Thyroid gland (tissue), 4 donors: Measurements from ENCODE around the gene HIPK2. TPM values are rescaled to one million over a fixed set of nuclear protein-coding genes. Genes with fewer than 3 reads are reported as not detected.

Source experiments
- DNase-seq, 2 donors: peaks; one replicate each; pipeline ENCODE4 v3.0.0-alpha.2; 2019
- H3K27ac ChIP-seq, 3 donors: fragments of 200-600 bp; sonication (generic); 1 replicate in 2 of 3; 2 replicates in 1 of 3; pipeline ENCODE4 v1.5.1; 2016 to 2019; ENCODE audit warnings: mild to moderate bottlenecking in 1 of 3, moderate library complexity in 1 of 3
- H3K27me3 ChIP-seq: fragments of 200-600 bp; sonication (generic); one replicate; pipeline ENCODE4 v1.5.1; 2019
- H3K36me3 ChIP-seq, 2 donors: fragments of 200-600 bp; sonication (generic); one replicate each; pipeline ENCODE4 v1.5.1; 2016 to 2019
- H3K4me1 ChIP-seq, 2 donors: fragments of 200-600 bp; sonication (generic); one replicate each; pipeline ENCODE4 v1.5.1; 2017 to 2019
- H3K4me3 ChIP-seq, 3 donors: fragments of 200-600 bp; sonication (generic); replicated peaks in 1 of 3; 1 replicate in 2 of 3; 2 replicates in 1 of 3; pipeline ENCODE4 v1.5.1; 2016; ENCODE audit warnings: mild to moderate bottlenecking in 1 of 3
- H3K9me3 ChIP-seq: fragments of 200-600 bp; sonication (generic); one replicate; pipeline ENCODE4 v1.5.1; 2017
- POLR2A ChIP-seq, 2 donors: fragments of 450-650 bp; IDR thresholded peaks; one replicate each; pipeline ENCODE4 v1.6.1; 2017; ENCODE audit warnings: antibody characterized with exemption in 2 of 2, mild to moderate bottlenecking in 2 of 2, moderate library complexity in 1 of 2
- WGBS, 2 donors: methylation state at CpG; one replicate each; pipeline ENCODE4 v1.1.5; 2017; 5-methylcytosine and 5-hydroxymethylcytosine counted together
- intact Hi-C: fragments of 100-400 bp; cut with DNase I; formaldehyde crosslinking; loops from one replicate; pipeline ENCODE4 v1.15.1; 2023
- total RNA-seq, 4 donors: library from RNA; depleted of rRNA; stranded (reverse); fragments of >200 nt; gene quantifications; one replicate each; pipeline ENCODE4 v1.2.3, GENCODE V29; 2016
- TF ChIP-seq, protein P1 (sequence below), 6 experiments: fragments of 200-600 bp in 3 of 6; fragments of 450-650 bp in 3 of 6; sonication (generic) in 3 of 6; IDR thresholded peaks; one replicate each; pipeline ENCODE4 v1.5.1; 2016 to 2019; ENCODE audit warnings: antibody characterized with exemption in 6 of 6, mild to moderate bottlenecking in 2 of 6, inconsistent platforms in 1 of 6, moderate library complexity in 1 of 6

The HIPK2 gene
- total RNA-seq, 4 donors from 2014 or later = 31.3 to 58.5 (median 41.0) TPM

DNA sequence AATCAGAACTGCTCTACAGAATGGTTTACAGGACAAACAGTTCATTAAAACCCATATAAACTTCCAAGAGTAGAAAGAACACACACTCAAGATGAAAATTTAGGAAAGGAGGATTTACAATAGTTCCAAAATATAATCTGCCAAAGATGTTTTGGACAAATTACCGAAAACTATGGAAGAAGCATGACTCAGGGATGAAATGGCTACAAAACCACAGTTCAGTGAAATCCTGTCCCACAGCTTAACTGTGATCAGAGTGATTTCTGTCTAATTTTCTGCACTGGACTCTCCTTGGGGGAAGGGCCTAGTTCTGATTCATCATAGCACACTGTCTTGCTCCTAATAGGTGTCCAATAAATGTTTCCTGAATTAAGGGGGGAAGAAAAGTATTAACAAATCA is 82.2 kb downstream of the HIPK2 start:
- no peak overlapping the region for H3K4me3 ChIP-seq
- H3K27me3 ChIP-seq = no peaks in the 10 kb centered on the region
- no peak for TF ChIP-seq POLR2A (IDR thresholded peaks at IDR 0.05)
- TF ChIP-seq, protein P1, sequence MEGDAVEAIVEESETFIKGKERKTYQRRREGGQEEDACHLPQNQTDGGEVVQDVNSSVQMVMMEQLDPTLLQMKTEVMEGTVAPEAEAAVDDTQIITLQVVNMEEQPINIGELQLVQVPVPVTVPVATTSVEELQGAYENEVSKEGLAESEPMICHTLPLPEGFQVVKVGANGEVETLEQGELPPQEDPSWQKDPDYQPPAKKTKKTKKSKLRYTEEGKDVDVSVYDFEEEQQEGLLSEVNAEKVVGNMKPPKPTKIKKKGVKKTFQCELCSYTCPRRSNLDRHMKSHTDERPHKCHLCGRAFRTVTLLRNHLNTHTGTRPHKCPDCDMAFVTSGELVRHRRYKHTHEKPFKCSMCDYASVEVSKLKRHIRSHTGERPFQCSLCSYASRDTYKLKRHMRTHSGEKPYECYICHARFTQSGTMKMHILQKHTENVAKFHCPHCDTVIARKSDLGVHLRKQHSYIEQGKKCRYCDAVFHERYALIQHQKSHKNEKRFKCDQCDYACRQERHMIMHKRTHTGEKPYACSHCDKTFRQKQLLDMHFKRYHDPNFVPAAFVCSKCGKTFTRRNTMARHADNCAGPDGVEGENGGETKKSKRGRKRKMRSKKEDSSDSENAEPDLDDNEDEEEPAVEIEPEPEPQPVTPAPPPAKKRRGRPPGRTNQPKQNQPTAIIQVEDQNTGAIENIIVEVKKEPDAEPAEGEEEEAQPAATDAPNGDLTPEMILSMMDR (IDR thresholded peaks at IDR 0.05) = no peak
- intact Hi-C loops = no loop called here
- H3K36me3 ChIP-seq = no peaks in the 10 kb centered on the region
- DNase-seq = no peak
- H3K9me3 ChIP-seq = no peaks in the 10 kb centered on the region
- H3K4me1 ChIP-seq = peaks cover 7 to 13% of the 10 kb centered on the region in 2 donors
- H3K27ac ChIP-seq = no peak overlapping the region
- WGBS, 2 donors = 82 to 86% methylated on average over 1 of the region's 1 CpG

DNA sequence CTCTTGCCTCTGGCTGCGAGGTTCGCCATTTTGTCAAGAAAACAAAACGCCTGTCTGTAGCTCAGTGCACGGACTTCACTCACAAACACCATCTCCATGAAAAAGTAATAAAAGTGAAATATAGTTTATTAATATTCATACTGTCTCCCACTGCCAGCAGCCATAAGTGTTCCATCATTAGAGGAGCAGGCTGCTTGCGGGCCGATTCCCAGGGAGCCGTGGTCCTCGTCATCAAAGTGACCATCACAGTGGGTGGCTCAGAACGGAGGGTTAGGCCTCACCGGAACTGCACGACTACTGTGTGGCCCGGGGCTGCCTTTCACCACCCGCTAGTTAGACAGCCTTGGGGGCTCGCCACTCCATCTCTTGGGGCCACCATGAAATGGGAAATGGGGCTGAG is 82.7 kb downstream of the HIPK2 start:
- peaks cover 7 to 13% of the 10 kb centered on the region in 2 donors for H3K4me1 ChIP-seq
- TF ChIP-seq, protein P1 (IDR thresholded peaks at IDR 0.05) = no peak
- TF ChIP-seq POLR2A (IDR thresholded peaks at IDR 0.05) = no peak
- 86 to 90% methylated on average over 14 of the region's 14 CpGs for WGBS, 2 donors

DNA sequence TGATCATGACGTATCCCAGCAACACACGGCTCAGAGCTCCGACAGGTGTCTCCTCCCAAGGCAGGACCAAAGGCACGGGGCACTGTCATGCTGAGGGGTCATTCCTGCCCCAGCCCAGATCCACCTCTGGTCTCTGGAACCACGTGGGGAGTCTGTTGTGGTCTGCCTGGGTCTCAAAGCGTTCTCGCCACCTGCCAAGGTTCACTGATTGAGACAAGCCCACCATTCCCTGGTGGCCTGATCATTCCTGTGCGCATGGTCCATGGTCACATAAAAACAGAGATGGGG is 83.5 kb downstream of the HIPK2 start:
- no peak for TF ChIP-seq POLR2A (IDR thresholded peaks at IDR 0.05)
- TF ChIP-seq, protein P1 (IDR thresholded peaks at IDR 0.05) = no peak
- 93 to 98% methylated on average over 8 of the region's 8 CpGs for WGBS, 2 donors
- H3K4me1 ChIP-seq = peaks cover 7 to 13% of the 10 kb centered on the region in 2 donors
- no peak overlapping the region for H3K4me3 ChIP-seq
- no peak overlapping the region for H3K27ac ChIP-seq
- no peak for DNase-seq
- H3K9me3 ChIP-seq = no peaks in the 10 kb centered on the region
- H3K36me3 ChIP-seq = no peaks in the 10 kb centered on the region
- intact Hi-C loops = no loop called here
- H3K27me3 ChIP-seq = no peaks in the 10 kb centered on the region

More for the DNA sequence above, 82.7 kb downstream of the HIPK2 start:
- Histone ChIP-seq H3K9me3 (no peaks in the 10 kb centered on the region), H3K36me3 (no peaks in the 10 kb centered on the region), H3K27me3 (no peaks in the 10 kb centered on the region), H3K27ac (no peak overlapping the region), H3K4me3 (no peak overlapping the region)
- intact Hi-C loops = no loop called here
- no peak for DNase-seq

DNA sequence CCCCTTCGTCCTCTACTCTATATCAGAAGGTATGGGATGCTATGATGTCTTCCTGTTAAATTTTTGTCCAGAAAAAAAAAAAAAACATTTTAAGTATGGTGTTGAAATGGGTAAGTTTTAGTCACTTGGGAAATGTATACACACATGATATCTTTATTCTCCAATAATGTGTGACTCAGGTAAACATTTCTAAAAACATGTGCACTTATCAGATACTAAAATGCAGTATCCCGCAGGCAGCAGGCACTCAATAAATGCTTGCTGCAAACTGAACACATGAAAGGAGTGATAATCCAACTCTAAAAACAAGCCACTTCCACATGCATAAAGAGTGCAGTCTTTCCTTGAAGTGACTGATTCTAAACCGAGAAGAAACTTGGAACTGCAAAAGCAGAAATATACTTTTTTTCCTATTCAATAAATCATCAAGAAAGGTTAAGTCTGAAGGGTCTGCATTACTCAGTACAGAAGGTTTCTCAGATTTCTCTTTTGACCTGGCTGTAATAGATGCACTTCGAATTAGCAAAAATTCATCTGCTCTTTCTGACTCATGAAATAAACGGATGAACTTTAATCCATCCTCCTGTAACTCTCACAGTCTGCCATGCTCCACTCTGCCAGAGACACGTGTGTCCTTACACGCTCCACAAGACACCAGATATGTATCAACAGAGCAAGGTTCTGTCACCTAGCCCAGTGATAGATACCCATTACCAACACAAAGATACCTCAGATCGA is 84.0 kb downstream of the HIPK2 start:
- intact Hi-C loops = no loop called here
- no peaks in the 10 kb centered on the region for H3K9me3 ChIP-seq
- no peak for DNase-seq
- TF ChIP-seq, protein P1 (IDR thresholded peaks at IDR 0.05) = no peak
- TF ChIP-seq POLR2A (IDR thresholded peaks at IDR 0.05) = no peak
- WGBS, 2 donors = 80 to 84% methylated on average over 8 of the region's 8 CpGs
- H3K4me1 ChIP-seq = peaks cover 7 to 13% of the 10 kb centered on the region in 2 donors
- H3K36me3 ChIP-seq = no peaks in the 10 kb centered on the region
- no peaks in the 10 kb centered on the region for H3K27me3 ChIP-seq
- no peak overlapping the region for H3K4me3 ChIP-seq
- H3K27ac ChIP-seq = no peak overlapping the region

DNA sequence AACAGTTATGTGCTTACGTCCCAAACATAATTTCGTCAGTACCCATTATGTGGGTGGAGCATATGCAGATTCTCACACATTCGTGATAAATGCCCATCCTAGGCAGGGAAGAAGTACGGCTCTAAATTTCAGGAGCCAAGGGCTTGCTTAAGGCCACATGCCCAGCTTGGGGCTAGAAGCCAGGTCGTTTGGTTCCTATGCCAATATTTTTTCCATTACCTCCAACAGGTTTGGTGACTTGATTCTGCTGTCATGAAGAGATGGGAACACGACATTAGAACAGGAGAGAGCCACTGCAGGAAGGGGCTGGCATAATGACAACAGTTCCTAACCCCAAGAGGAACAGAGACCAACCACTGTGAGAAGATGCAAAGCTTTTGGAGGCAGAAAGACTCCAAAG is 85.1 kb downstream of the HIPK2 start:
- H3K27ac ChIP-seq = no peak overlapping the region
- 76 to 80% methylated on average over 6 of the region's 6 CpGs for WGBS, 2 donors
- TF ChIP-seq, protein P1 (IDR thresholded peaks at IDR 0.05) = no peak
- H3K4me1 ChIP-seq = peaks cover 7 to 13% of the 10 kb centered on the region in 2 donors
- no peak overlapping the region for H3K4me3 ChIP-seq
- no peaks in the 10 kb centered on the region for H3K9me3 ChIP-seq
- no peak for DNase-seq
- no peaks in the 10 kb centered on the region for H3K36me3 ChIP-seq
- no peaks in the 10 kb centered on the region for H3K27me3 ChIP-seq
- intact Hi-C loops = no loop called here
